Measurements from ENCODE around the gene PARD3. TPM values are rescaled to one million over a fixed set of nuclear protein-coding genes. Genes with fewer than 3 reads are reported as not detected.

PARD3 gene
- total and polyA plus RNA-seq, 7 donors, result 20.2 to 84.4 (median 53.4) TPM

GRCh38 chr10:34370126-34370525 lies 445.0 kb downstream of the PARD3 start:
- TF ChIP-seq, protein P1, sequence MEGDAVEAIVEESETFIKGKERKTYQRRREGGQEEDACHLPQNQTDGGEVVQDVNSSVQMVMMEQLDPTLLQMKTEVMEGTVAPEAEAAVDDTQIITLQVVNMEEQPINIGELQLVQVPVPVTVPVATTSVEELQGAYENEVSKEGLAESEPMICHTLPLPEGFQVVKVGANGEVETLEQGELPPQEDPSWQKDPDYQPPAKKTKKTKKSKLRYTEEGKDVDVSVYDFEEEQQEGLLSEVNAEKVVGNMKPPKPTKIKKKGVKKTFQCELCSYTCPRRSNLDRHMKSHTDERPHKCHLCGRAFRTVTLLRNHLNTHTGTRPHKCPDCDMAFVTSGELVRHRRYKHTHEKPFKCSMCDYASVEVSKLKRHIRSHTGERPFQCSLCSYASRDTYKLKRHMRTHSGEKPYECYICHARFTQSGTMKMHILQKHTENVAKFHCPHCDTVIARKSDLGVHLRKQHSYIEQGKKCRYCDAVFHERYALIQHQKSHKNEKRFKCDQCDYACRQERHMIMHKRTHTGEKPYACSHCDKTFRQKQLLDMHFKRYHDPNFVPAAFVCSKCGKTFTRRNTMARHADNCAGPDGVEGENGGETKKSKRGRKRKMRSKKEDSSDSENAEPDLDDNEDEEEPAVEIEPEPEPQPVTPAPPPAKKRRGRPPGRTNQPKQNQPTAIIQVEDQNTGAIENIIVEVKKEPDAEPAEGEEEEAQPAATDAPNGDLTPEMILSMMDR (IDR thresholded peaks at IDR 0.05), result no peak
- WGBS, 3 donors, result 74 to 91% (median 84%) methylated on average over 5 of the region's 5 CpGs
- H3K4me3 ChIP-seq, result no peak overlapping the region
- H3K27ac ChIP-seq, result no peak overlapping the region
- H3K9me3 ChIP-seq, result no peaks in the 10 kb centered on the region
- ATAC-seq, result no peak
- peaks cover 0 to 21% of the 10 kb centered on the region in 2 donors for H3K36me3 ChIP-seq (ENCODE audit: insufficient read depth in 1 of 2, low read depth in 1 of 2)
- H3K27me3 ChIP-seq (ENCODE audit: insufficient read depth in 3 of 3, low read length in 2 of 3), result no peaks in the 10 kb centered on the region
- intact Hi-C loops (cut with DNase I), result no loop called here
- no peak for DNase-seq
- H3K4me1 ChIP-seq, result no peaks in the 10 kb centered on the region

GRCh38 chr10:34369120-34369519 lies 446.0 kb downstream of the PARD3 start:
- intact Hi-C loops (cut with DNase I), result no loop called here
- no peak for ATAC-seq
- TF ChIP-seq, protein P1 (IDR thresholded peaks at IDR 0.05), result no peak
- no peak for DNase-seq
- Histone ChIP-seq H3K4me3 (no peak overlapping the region), H3K27ac (no peak overlapping the region), H3K4me1 (no peaks in the 10 kb centered on the region), H3K9me3 (no peaks in the 10 kb centered on the region), H3K36me3 (ENCODE audit: insufficient read depth in 1 of 2, low read depth in 1 of 2) (peaks cover 0 to 16% of the 10 kb centered on the region in 2 donors), H3K27me3 (ENCODE audit: insufficient read depth in 3 of 3, low read length in 2 of 3) (no peaks in the 10 kb centered on the region)
- WGBS, 3 donors, result 94 to 99% (median 98%) methylated on average over 3 of the region's 3 CpGs

- no peak overlapping the region for H3K27ac ChIP-seq
- no peak overlapping the region for H3K4me3 ChIP-seq
- H3K36me3 ChIP-seq (ENCODE audit: insufficient read depth in 1 of 2, low read depth in 1 of 2), result peaks cover 0 to 17% of the 10 kb centered on the region in 2 donors
- intact Hi-C loops (cut with DNase I), result no loop called here
- 87 to 94% (median 91%) methylated on average over 5 of the region's 5 CpGs for WGBS, 3 donors
- no peaks in the 10 kb centered on the region for H3K27me3 ChIP-seq (ENCODE audit: insufficient read depth in 3 of 3, low read length in 2 of 3)
- DNase-seq (no peak), ATAC-seq (no peak)
- TF ChIP-seq, protein P1 (IDR thresholded peaks at IDR 0.05), result no peak
- H3K9me3 ChIP-seq, result no peaks in the 10 kb centered on the region
- H3K4me1 ChIP-seq, result no peaks in the 10 kb centered on the region
These were observed 450.7 kb downstream of the PARD3 start for GRCh38 chr10:34364253-34365037.

DNA sequence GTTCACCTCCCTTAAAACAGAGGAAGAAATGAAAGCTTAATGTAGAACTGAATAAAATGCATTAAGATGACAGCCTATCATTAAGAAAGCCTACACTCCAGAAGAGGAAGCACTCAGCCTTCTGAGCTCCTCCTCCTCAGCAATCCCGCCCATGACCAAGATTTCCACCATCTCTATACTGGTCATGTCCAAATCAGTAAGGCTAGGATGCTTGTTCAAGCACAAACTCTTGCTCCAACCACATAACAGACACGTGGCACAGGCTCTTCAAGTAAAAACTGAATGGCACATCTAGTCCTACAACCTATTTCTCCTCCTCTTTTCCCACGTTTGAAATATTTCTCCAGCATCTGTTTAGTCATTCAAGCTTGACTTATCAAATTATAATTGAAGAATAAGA lies 454.1 kb downstream of the PARD3 start:
- H3K9me3 ChIP-seq, result no peaks in the 10 kb centered on the region
- H3K4me3 ChIP-seq, result no peak overlapping the region
- ATAC-seq (no peak), DNase-seq (no peak)
- 73 to 75% (median 74%) methylated on average over 3 of the region's 3 CpGs for WGBS, 3 donors
- TF ChIP-seq, protein P1 (IDR thresholded peaks at IDR 0.05), result no peak
- H3K4me1 ChIP-seq, result no peaks in the 10 kb centered on the region
- intact Hi-C loops (cut with DNase I), result no loop called here
- no peak overlapping the region for H3K27ac ChIP-seq
- H3K36me3 ChIP-seq (ENCODE audit: insufficient read depth in 1 of 2, low read depth in 1 of 2), result peaks cover 0 to 47% of the 10 kb centered on the region in 2 donors
- H3K27me3 ChIP-seq (ENCODE audit: insufficient read depth in 3 of 3, low read length in 2 of 3), result no peaks in the 10 kb centered on the region

- Histone ChIP-seq H3K27ac (no peak overlapping the region), H3K36me3 (ENCODE audit: insufficient read depth in 1 of 2, low read depth in 1 of 2) (peaks cover 0 to 47% of the 10 kb centered on the region in 2 donors), H3K9me3 (no peaks in the 10 kb centered on the region), H3K27me3 (ENCODE audit: insufficient read depth in 3 of 3, low read length in 2 of 3) (no peaks in the 10 kb centered on the region), H3K4me1 (no peaks in the 10 kb centered on the region), H3K4me3 (no peak overlapping the region)
- TF ChIP-seq, protein P1 (IDR thresholded peaks at IDR 0.05), result no peak
- intact Hi-C loops (cut with DNase I), result no loop called here
- no peak for ATAC-seq
- WGBS, 3 donors, result 87 to 94% (median 93%) methylated on average over 4 of the region's 4 CpGs
- DNase-seq, result no peak
These were observed 455.7 kb downstream of the PARD3 start for GRCh38 chr10:34359435-34359813.
